HepG2 (cell line): ENCODE results near the gene MIGA2. TPM values are rescaled to one million over a fixed set of nuclear protein-coding genes. Genes with fewer than 3 reads are reported as not detected.

Source experiments
- ATAC-seq: fragments of 200-7000 bp; cut with Tn5 transposase; 3 replicates; pipeline ENCODE4 v1.9.1; 2020; ENCODE audit warnings: mild to moderate bottlenecking, moderate library complexity
- BruUV-seq: library from RNA; stranded (reverse); fragments of 400-500 nt; replicated peaks from 2 replicates; lab custom pipeline; 2021; lab: Mats Ljungman, UMichigan
- CTCF ChIA-PET: fragments of 300-600 bp; formaldehyde crosslinking; extraction: SDS; loops from one replicate; lab custom pipeline; 2021; ENCODE audit warnings: low total read pairs, inconsistent platforms, low intra/inter-chr PET ratio; lab: Yijun Ruan, JAX
- POLR2A ChIA-PET: fragments of 350-600 bp; sonication (Branson Sonifier 250); formaldehyde crosslinking; loops from one replicate; lab custom pipeline; 2020; ENCODE audit warnings: antibody characterized with exemption, inconsistent platforms; lab: Yijun Ruan, JAX
- DNase-seq: peaks from one replicate; pipeline ENCODE4 v3.0.0-alpha.2; 2015; ENCODE audit warnings: low spot score
- FAIRE-seq: peaks from 3 replicates; lab custom pipeline; 2011; peaks lifted over from hg19 to GRCh38; lab: Jason Lieb, UNC
- H2AFZ ChIP-seq: one replicate; pipeline ENCODE4 v1.6.1; 2011; ENCODE audit warnings: low read length, inconsistent platforms
- H3K27ac ChIP-seq: fragments of 300-600 bp; 3 replicates; pipeline ENCODE4 v1.8.0; 2011; ENCODE audit warnings: mixed run types, mild to moderate bottlenecking, mixed read lengths, low read length, inconsistent platforms; ENCODE audit not compliant: insufficient read depth; ENCODE audit errors: extremely low read length
- H3K27me3 ChIP-seq, 2 experiments: fragments of 200-600 bp in 1 of 2; 2 replicates in 1 of 2; 3 replicates in 1 of 2; pipeline versions ENCODE4 v1.6.0 to v1.8.0; 2011; ENCODE audit warnings: low read length in 2 of 2, mild to moderate bottlenecking in 2 of 2, moderate library complexity in 2 of 2, inconsistent platforms in 1 of 2; ENCODE audit not compliant: insufficient read depth in 2 of 2, control insufficient read depth in 1 of 2
- H3K36me3 ChIP-seq, 2 experiments: fragments of 200-600 bp in 1 of 2; replicated peaks in 1 of 2; 2 replicates in 1 of 2; 3 replicates in 1 of 2; pipeline versions ENCODE4 v1.5.1 to v1.8.0; 2011; ENCODE audit warnings: low read length in 2 of 2, inconsistent platforms in 1 of 2; ENCODE audit not compliant: insufficient read depth in 2 of 2, control insufficient read depth in 1 of 2
- H3K4me1 ChIP-seq: 2 replicates; pipeline ENCODE4 v1.5.1; 2012; ENCODE audit warnings: low read length, inconsistent platforms; ENCODE audit not compliant: insufficient read depth
- H3K4me2 ChIP-seq: 2 replicates; pipeline ENCODE4 v1.6.0; 2011; ENCODE audit warnings: low read depth, low read length, inconsistent platforms
- H3K4me3 ChIP-seq, 3 experiments: fragments of 200-600 bp in 1 of 3; sonication (generic), shearing (Covaris generic) in 1 of 3; replicated peaks in 1 of 3; 2 replicates each; pipeline ENCODE4 v1.5.1; 2011 to 2016; ENCODE audit warnings: low read length in 3 of 3, inconsistent platforms in 2 of 3, low read depth in 2 of 3, mild to moderate bottlenecking in 2 of 3, control low read depth in 1 of 3, mixed read lengths in 1 of 3; ENCODE audit not compliant: insufficient read depth in 1 of 3
- H3K79me2 ChIP-seq: one replicate; pipeline ENCODE4 v1.6.1; 2011; ENCODE audit warnings: low read length, inconsistent platforms; ENCODE audit not compliant: insufficient read depth
- H3K9ac ChIP-seq: 2 replicates; pipeline ENCODE4 v1.6.0; 2011; ENCODE audit warnings: mild to moderate bottlenecking, low read depth, low read length, inconsistent platforms; ENCODE audit not compliant: insufficient read depth
- H3K9me3 ChIP-seq: 2 replicates; pipeline ENCODE4 v1.5.1; 2012; ENCODE audit warnings: mild to moderate bottlenecking, low read length
- H4K20me1 ChIP-seq: 2 replicates; pipeline ENCODE4 v1.6.0; 2011; ENCODE audit warnings: inconsistent platforms, mild to moderate bottlenecking, low read length, moderate library complexity; ENCODE audit not compliant: insufficient read depth
- CBX1 ChIP-seq: IDR thresholded peaks from one replicate; pipeline ENCODE4 v1.6.1; 2016; ENCODE audit warnings: antibody characterized with exemption, low read depth
- CC2D1A ChIP-seq: sonication (generic); formaldehyde crosslinking; IDR thresholded peaks from 2 replicates; pipeline ENCODE4 v1.8.1; 2023; ENCODE audit warnings: mild to moderate bottlenecking, missing genetic modification reagents
- ISX ChIP-seq: sonication (generic); formaldehyde crosslinking; conservative IDR thresholded peaks from 2 replicates; pipeline ENCODE4 v1.5.0; 2020; ENCODE audit warnings: missing genetic modification reagents
- ZNF124 ChIP-seq: sonication (generic); formaldehyde crosslinking; IDR thresholded peaks from 2 replicates; pipeline ENCODE4 v1.4.0; 2020; ENCODE audit warnings: missing genetic modification reagents
- ZNF383 ChIP-seq: sonication (generic); formaldehyde crosslinking; IDR thresholded peaks from 2 replicates; pipeline ENCODE4 v1.4.0; 2020; ENCODE audit warnings: missing genetic modification reagents, mild to moderate bottlenecking, borderline replicate concordance
- ZNF558 ChIP-seq: sonication (generic); formaldehyde crosslinking; IDR thresholded peaks from 2 replicates; pipeline ENCODE4 v1.9.0; 2022; ENCODE audit warnings: mild to moderate bottlenecking, missing genetic modification reagents, borderline replicate concordance
- ZNF883 ChIP-seq: sonication (generic); formaldehyde crosslinking; IDR thresholded peaks from 2 replicates; pipeline ENCODE4 v1.5.1; 2020; ENCODE audit warnings: mild to moderate bottlenecking, missing genetic modification reagents; ENCODE audit errors: not compliant biosample characterization
- WGBS: methylation state at CpG from one replicate; pipeline ENCODE4 v1.1.6; 2017; ENCODE audit warnings: low lambda C conversion rate; 5-methylcytosine and 5-hydroxymethylcytosine counted together
- in situ Hi-C: cut with HindIII; loops from 2 replicates; pipeline ENCODE4 v1.10.0; 2017; ENCODE audit warnings: low pct_unique_long_range_greater_than_20kb; ENCODE audit not compliant: extremely low pct_ligation_motif_present
- intact Hi-C: fragments of 100-400 bp; cut with micrococcal nuclease; formaldehyde crosslinking; loops from one replicate; pipeline ENCODE4 v1.10.0; 2022; ENCODE audit not compliant: unreplicated experiment
- polyA plus RNA-seq, 8 experiments: library from polyadenylated mRNA; depleted of rRNA in 3 of 8; stranded (reverse) in 7 of 8; unstranded in 1 of 8; fragments of >200 nt; fragmentation: Illumina TruSeq in 4 of 8; extraction: Trizol in 4 of 8; gene quantifications; 2 replicates each; pipeline versions ENCODE4 v1.2.1 to v1.2.3, GENCODE V29; 2011 to 2016; ENCODE audit warnings: low read depth in 4 of 8, missing spikeins in 1 of 8, mixed read lengths in 1 of 8; ENCODE audit not compliant: insufficient read depth in 1 of 8
- total RNA-seq, 5 experiments: library from RNA; depleted of rRNA; stranded (reverse); fragments of >200 nt; fragmentation: Illumina TruSeq; extraction: Trizol; gene quantifications; 2 replicates each; pipeline ENCODE4 v1.2.3, GENCODE V29; 2016; ENCODE audit warnings: low read depth in 1 of 5
- TF ChIP-seq, protein P1 (sequence below): sonication (generic); formaldehyde crosslinking; conservative IDR thresholded peaks from 2 replicates; pipeline ENCODE4 v1.4.0; 2020; ENCODE audit warnings: missing genetic modification reagents
- TF ChIP-seq, protein P2 (sequence below): sonication (generic); formaldehyde crosslinking; IDR thresholded peaks from 2 replicates; pipeline ENCODE4 v1.9.0; 2021; ENCODE audit warnings: missing genetic modification reagents, borderline replicate concordance
- TF ChIP-seq, protein P3 (sequence below): sonication (generic); formaldehyde crosslinking; IDR thresholded peaks from 2 replicates; pipeline ENCODE4 v1.4.0; 2020; ENCODE audit warnings: mild to moderate bottlenecking, low read depth, missing genetic modification reagents
- TF ChIP-seq, protein P4 (sequence below): sonication (generic); formaldehyde crosslinking; IDR thresholded peaks from 2 replicates; pipeline ENCODE4 v1.5.1; 2020; ENCODE audit warnings: mild to moderate bottlenecking, missing genetic modification reagents, moderate library complexity
- TF ChIP-seq, protein P5 (sequence below): sonication (generic); formaldehyde crosslinking; IDR thresholded peaks from 2 replicates; pipeline ENCODE4 v1.4.0; 2020; ENCODE audit warnings: missing genetic modification reagents
- TF ChIP-seq, protein P6 (sequence below): sonication (generic); formaldehyde crosslinking; IDR thresholded peaks from 2 replicates; pipeline ENCODE4 v1.5.1; 2020; ENCODE audit warnings: mild to moderate bottlenecking, missing genetic modification reagents, borderline replicate concordance
- TF ChIP-seq, protein P7 (sequence below): sonication (generic); formaldehyde crosslinking; IDR thresholded peaks from 2 replicates; pipeline ENCODE4 v1.5.0; 2020; ENCODE audit warnings: mild to moderate bottlenecking, low read depth, missing genetic modification reagents, borderline replicate concordance

MIGA2 gene
- total and polyA plus RNA-seq, 2 of the 13 experiments (the other 11 are each of a cell fraction or from before 2014, with no cell fraction given), result 10.8 to 17.1 TPM

DNA sequence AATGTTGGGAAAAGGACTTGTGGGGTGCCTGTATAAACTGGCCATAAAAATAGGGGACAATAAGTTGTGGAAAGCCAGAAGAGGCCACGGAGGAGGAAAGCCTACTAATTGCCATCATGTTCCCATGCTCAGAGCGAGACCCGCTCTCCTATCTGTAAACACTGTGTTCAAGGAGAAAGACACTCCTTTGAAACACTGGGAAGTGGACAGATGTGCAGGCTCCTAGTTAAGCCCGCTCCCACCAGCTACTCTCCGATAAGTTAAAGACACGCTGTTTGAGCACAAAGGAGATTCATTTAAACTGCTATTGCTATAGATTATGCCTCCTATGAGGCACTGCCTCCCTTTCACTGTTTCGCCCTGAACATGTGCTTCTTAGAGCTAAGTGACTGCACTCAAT lies 64.9 kb downstream of the MIGA2 start:
- TF ChIP-seq ZNF124 (CRISPR knock-in tag) (no peak), ISX (CRISPR knock-in tag) (no peak), CC2D1A (no peak), ZNF383 (CRISPR knock-in tag) (no peak), CBX1 (no peak), ZNF883 (CRISPR knock-in tag) (no peak), ZNF558 (CRISPR knock-in tag) (no peak)
- TF ChIP-seq, protein P1, sequence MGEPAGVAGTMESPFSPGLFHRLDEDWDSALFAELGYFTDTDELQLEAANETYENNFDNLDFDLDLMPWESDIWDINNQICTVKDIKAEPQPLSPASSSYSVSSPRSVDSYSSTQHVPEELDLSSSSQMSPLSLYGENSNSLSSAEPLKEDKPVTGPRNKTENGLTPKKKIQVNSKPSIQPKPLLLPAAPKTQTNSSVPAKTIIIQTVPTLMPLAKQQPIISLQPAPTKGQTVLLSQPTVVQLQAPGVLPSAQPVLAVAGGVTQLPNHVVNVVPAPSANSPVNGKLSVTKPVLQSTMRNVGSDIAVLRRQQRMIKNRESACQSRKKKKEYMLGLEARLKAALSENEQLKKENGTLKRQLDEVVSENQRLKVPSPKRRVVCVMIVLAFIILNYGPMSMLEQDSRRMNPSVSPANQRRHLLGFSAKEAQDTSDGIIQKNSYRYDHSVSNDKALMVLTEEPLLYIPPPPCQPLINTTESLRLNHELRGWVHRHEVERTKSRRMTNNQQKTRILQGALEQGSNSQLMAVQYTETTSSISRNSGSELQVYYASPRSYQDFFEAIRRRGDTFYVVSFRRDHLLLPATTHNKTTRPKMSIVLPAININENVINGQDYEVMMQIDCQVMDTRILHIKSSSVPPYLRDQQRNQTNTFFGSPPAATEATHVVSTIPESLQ, result no peak
- TF ChIP-seq, protein P2, sequence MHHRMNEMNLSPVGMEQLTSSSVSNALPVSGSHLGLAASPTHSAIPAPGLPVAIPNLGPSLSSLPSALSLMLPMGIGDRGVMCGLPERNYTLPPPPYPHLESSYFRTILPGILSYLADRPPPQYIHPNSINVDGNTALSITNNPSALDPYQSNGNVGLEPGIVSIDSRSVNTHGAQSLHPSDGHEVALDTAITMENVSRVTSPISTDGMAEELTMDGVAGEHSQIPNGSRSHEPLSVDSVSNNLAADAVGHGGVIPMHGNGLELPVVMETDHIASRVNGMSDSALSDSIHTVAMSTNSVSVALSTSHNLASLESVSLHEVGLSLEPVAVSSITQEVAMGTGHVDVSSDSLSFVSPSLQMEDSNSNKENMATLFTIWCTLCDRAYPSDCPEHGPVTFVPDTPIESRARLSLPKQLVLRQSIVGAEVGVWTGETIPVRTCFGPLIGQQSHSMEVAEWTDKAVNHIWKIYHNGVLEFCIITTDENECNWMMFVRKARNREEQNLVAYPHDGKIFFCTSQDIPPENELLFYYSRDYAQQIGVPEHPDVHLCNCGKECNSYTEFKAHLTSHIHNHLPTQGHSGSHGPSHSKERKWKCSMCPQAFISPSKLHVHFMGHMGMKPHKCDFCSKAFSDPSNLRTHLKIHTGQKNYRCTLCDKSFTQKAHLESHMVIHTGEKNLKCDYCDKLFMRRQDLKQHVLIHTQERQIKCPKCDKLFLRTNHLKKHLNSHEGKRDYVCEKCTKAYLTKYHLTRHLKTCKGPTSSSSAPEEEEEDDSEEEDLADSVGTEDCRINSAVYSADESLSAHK (CRISPR knock-in tag), result no peak
- TF ChIP-seq, protein P3, sequence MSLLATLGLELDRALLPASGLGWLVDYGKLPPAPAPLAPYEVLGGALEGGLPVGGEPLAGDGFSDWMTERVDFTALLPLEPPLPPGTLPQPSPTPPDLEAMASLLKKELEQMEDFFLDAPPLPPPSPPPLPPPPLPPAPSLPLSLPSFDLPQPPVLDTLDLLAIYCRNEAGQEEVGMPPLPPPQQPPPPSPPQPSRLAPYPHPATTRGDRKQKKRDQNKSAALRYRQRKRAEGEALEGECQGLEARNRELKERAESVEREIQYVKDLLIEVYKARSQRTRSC (CRISPR knock-in tag), result no peak
- TF ChIP-seq, protein P4, sequence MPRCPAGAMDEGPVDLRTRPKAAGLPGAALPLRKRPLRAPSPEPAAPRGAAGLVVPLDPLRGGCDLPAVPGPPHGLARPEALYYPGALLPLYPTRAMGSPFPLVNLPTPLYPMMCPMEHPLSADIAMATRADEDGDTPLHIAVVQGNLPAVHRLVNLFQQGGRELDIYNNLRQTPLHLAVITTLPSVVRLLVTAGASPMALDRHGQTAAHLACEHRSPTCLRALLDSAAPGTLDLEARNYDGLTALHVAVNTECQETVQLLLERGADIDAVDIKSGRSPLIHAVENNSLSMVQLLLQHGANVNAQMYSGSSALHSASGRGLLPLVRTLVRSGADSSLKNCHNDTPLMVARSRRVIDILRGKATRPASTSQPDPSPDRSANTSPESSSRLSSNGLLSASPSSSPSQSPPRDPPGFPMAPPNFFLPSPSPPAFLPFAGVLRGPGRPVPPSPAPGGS (CRISPR knock-in tag), result no peak
- TF ChIP-seq, protein P5, sequence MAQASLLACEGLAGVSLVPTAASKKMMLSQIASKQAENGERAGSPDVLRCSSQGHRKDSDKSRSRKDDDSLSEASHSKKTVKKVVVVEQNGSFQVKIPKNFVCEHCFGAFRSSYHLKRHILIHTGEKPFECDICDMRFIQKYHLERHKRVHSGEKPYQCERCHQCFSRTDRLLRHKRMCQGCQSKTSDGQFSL, result no peak
- TF ChIP-seq, protein P6, sequence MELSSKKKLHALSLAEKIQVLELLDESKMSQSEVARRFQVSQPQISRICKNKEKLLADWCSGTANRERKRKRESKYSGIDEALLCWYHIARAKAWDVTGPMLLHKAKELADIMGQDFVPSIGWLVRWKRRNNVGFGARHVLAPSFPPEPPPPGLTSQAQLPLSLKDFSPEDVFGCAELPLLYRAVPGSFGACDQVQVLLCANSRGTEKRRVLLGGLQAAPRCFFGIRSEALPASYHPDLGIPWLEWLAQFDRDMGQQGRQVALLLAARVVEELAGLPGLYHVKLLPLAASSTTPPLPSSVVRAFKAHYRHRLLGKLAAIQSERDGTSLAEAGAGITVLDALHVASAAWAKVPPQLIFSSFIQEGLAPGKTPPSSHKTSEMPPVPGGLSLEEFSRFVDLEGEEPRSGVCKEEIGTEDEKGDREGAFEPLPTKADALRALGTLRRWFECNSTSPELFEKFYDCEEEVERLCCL (CRISPR knock-in tag), result no peak
- TF ChIP-seq, protein P7, sequence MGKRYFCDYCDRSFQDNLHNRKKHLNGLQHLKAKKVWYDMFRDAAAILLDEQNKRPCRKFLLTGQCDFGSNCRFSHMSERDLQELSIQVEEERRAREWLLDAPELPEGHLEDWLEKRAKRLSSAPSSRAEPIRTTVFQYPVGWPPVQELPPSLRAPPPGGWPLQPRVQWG (CRISPR knock-in tag), result no peak
- BruUV-seq, result no TSS peak
- no peak for FAIRE-seq
- Histone ChIP-seq H2AFZ (no peak overlapping the region), H4K20me1 (0 out of 2 replicates have a peak, but pooled peaks cover 3% of the 10 kb centered on the region), H3K4me3 (no peak overlapping the region), H3K27me3 (no peaks in the 10 kb centered on the region), H3K9me3 (no peaks in the 10 kb centered on the region), H3K9ac (no peak overlapping the region), H3K4me1 (no peaks in the 10 kb centered on the region), H3K27ac (no peak overlapping the region), H3K4me2 (no peak overlapping the region), H3K79me2 (no peaks in the 10 kb centered on the region), H3K36me3 (peaks cover 0 to 3% of the 10 kb centered on the region in 2 experiments; a peak in 3 of 5 replicates)
- intact Hi-C loops, result no loop called here
- WGBS, result 97% methylated on average over 7 of the region's 7 CpGs
- ChIA-PET CTCF (no interaction called here), POLR2A (no interaction called here)
- no peak for ATAC-seq
- in situ Hi-C loops, result no loop called here
- no peak for DNase-seq
